CD4-positive, alpha-beta T cell (primary cell): ENCODE measurements around the gene TRERF1. TPM values are rescaled to one million over a fixed set of nuclear protein-coding genes. Genes with fewer than 3 reads are reported as not detected.

Experiments used
- ATAC-seq: fragments of 200-7000 bp; cut with Tn5 transposase; one replicate; pipeline ENCODE4 v1.10.0; 2022; ENCODE audit warnings: mild to moderate bottlenecking; ENCODE audit not compliant: poor library complexity
- CTCF ChIA-PET: fragments of 350-600 bp; sonication (Branson Sonifier 250); formaldehyde crosslinking; loops from one replicate; lab custom pipeline; 2021; ENCODE audit warnings: antibody characterized with exemption, inconsistent platforms; lab: Charles Lee
- POLR2A ChIA-PET: fragments of 350-600 bp; sonication (Branson Sonifier 250); formaldehyde crosslinking; loops from one replicate; lab custom pipeline; 2021; ENCODE audit warnings: antibody characterized with exemption, inconsistent platforms; lab: Charles Lee
- DNase-seq, 14 experiments: peaks; one replicate each; pipeline ENCODE4 v3.0.0-alpha.2; 2013 to 2020; ENCODE audit warnings: mixed read lengths in 2 of 14
- H3K27ac ChIP-seq, 2 donors: one replicate each; pipeline versions ENCODE4 v1.5.1 to v1.7.0; 2013; ENCODE audit warnings: low read length in 2 of 2, low read depth in 1 of 2, mild to moderate bottlenecking in 1 of 2
- H3K27me3 ChIP-seq, 2 experiments: 1 replicate in 1 of 2; 2 replicates in 1 of 2; pipeline versions ENCODE4 v1.6.1 to v1.7.0; 2013; ENCODE audit warnings: low read length in 2 of 2, control low read depth in 1 of 2, mild to moderate bottlenecking in 1 of 2, moderate library complexity in 1 of 2; ENCODE audit not compliant: insufficient read depth in 2 of 2, control insufficient read depth in 1 of 2
- H3K36me3 ChIP-seq: one replicate; pipeline ENCODE4 v1.6.1; 2013; ENCODE audit warnings: low read length, control low read depth; ENCODE audit not compliant: insufficient read depth
- H3K4me1 ChIP-seq: one replicate; pipeline ENCODE4 v1.6.1; 2013; ENCODE audit warnings: low read length, control low read depth; ENCODE audit not compliant: insufficient read depth
- H3K4me3 ChIP-seq: one replicate; pipeline ENCODE4 v1.5.1; 2013; ENCODE audit warnings: mild to moderate bottlenecking, low read length, moderate library complexity
- H3K9me3 ChIP-seq, 2 experiments: 1 replicate in 1 of 2; 2 replicates in 1 of 2; pipeline versions ENCODE4 v1.6.1 to v1.7.0; 2013; ENCODE audit warnings: low read length in 2 of 2, mild to moderate bottlenecking in 2 of 2, control low read depth in 1 of 2, moderate library complexity in 1 of 2; ENCODE audit not compliant: control insufficient read depth in 1 of 2, insufficient read depth in 1 of 2
- H3K27ac Mint-ChIP-seq: one replicate; pipeline ENCODE4 v1.8.0; 2020; ENCODE audit warnings: mixed read lengths
- H3K27me3 Mint-ChIP-seq: one replicate; pipeline ENCODE4 v1.8.0; 2021; ENCODE audit warnings: mixed read lengths
- H3K36me3 Mint-ChIP-seq: one replicate; pipeline ENCODE4 v1.8.0; 2021; ENCODE audit warnings: low read depth, mixed read lengths
- H3K4me1 Mint-ChIP-seq: one replicate; pipeline ENCODE4 v1.8.0; 2021; ENCODE audit warnings: low read depth, mixed read lengths
- H3K4me3 Mint-ChIP-seq: one replicate; pipeline ENCODE4 v1.8.0; 2020; ENCODE audit warnings: mild to moderate bottlenecking, mixed read lengths
- H3K9me3 Mint-ChIP-seq: one replicate; pipeline ENCODE4 v1.8.0; 2020; ENCODE audit warnings: mixed read lengths
- CTCF ChIP-seq: fragments of 200-600 bp; IDR thresholded peaks from one replicate; pipeline ENCODE4 v1.8.0; 2022; ENCODE audit warnings: antibody characterized with exemption, mild to moderate bottlenecking
- intact Hi-C, 2 experiments: fragments of 100-400 bp; cut with DNase I in 1 of 2; cut with micrococcal nuclease in 1 of 2; formaldehyde crosslinking; loops; one replicate each; pipeline versions ENCODE4 v1.15.1 to v1.9.0; 2023 to 2025; cut with DNase I, micrococcal nuclease
- total RNA-seq, 174 experiments: library from RNA in 2 of 174; stranded (reverse) in 2 of 174; gene quantifications; one replicate each; pipeline ENCODE4 v1.2.3 and lab custom pipeline; 2021 to 2026

The TRERF1 gene
- total RNA-seq, 2 experiments from 2014 or later, result 31.0 to 31.7 TPM

DNA sequence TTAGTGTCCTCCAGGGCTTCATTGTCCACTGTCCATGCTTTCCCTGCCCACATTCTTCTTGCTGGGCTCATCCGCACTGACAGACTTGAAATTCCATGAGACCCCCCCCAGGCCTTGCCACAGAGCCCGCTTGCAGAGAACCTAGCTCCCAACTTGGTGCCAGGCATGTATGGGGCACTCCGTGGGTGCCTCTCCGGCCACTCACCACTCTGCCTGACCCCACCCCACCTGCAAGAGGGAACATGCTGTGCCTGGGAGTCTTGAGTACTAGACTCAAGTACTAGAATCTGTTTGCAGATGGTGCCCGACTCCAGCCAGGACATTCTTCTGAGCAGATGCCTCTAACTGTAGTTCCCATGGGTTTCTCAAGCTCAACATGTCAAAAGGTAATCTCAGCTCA is 47.9 kb downstream of the TRERF1 start:
- ChIA-PET CTCF (interaction anchor here (0.8 to 1.9 kb wide), 5 partner anchors 11 to 23 kb away, joined by 3 to 4 read pairs (median 3); no protein-coding TSS in a partner anchor), POLR2A (interaction anchor here (1.1 to 5.4 kb wide), 4 partner anchors 11 to 49 kb away, joined by 3 to 55 read pairs (median 8); partner anchors contain the start of gene TRERF1)
- peak overlapping the region; percentile 40 for H3K4me3 Mint-ChIP-seq
- peaks cover 68% of the 10 kb centered on the region for H3K4me1 ChIP-seq
- H3K27me3 Mint-ChIP-seq, result no peaks in the 10 kb centered on the region
- no peak for ATAC-seq
- no peak for TF ChIP-seq CTCF
- H3K27me3 ChIP-seq, result no peaks in the 10 kb centered on the region
- no peaks in the 10 kb centered on the region for H3K9me3 Mint-ChIP-seq
- peaks cover 79% of the 10 kb centered on the region for H3K4me1 Mint-ChIP-seq
- no peak for DNase-seq
- peaks cover 5% of the 10 kb centered on the region for H3K36me3 Mint-ChIP-seq
- H3K27ac Mint-ChIP-seq, result peak overlapping the region; percentile 81
- H3K27ac ChIP-seq, result peak overlapping the region in 1 of 2 donors; percentile 41
- H3K36me3 ChIP-seq, result peaks cover 2% of the 10 kb centered on the region
- H3K4me3 ChIP-seq, result no peak overlapping the region
- no peaks in the 10 kb centered on the region for H3K9me3 ChIP-seq
- intact Hi-C loops, result no loop called here

GRCh38 chr6:42403421-42403820 is 48.3 kb downstream of the TRERF1 start:
- no peaks in the 10 kb centered on the region for H3K27me3 ChIP-seq
- H3K9me3 Mint-ChIP-seq, result no peaks in the 10 kb centered on the region
- peak overlapping the region in 1 of 2 donors; percentile 41 for H3K27ac ChIP-seq
- ATAC-seq (no peak), DNase-seq (no peak)
- intact Hi-C loops, result no loop called here
- no peak for TF ChIP-seq CTCF
- peak overlapping the region; percentile 40 for H3K4me3 Mint-ChIP-seq
- ChIA-PET POLR2A (interaction anchor here (1.1 to 5.4 kb wide), 5 partner anchors 8 to 49 kb away, joined by 3 to 55 read pairs (median 7); partner anchors contain the start of gene TRERF1), CTCF (interaction anchor here (0.8 to 1.9 kb wide), 5 partner anchors 11 to 24 kb away, joined by 3 to 4 read pairs (median 3); no protein-coding TSS in a partner anchor)
- H3K27me3 Mint-ChIP-seq, result no peaks in the 10 kb centered on the region
- peaks cover 2% of the 10 kb centered on the region for H3K36me3 ChIP-seq
- H3K4me3 ChIP-seq, result no peak overlapping the region
- H3K36me3 Mint-ChIP-seq, result peaks cover 9% of the 10 kb centered on the region
- no peaks in the 10 kb centered on the region for H3K9me3 ChIP-seq
- peaks cover 68% of the 10 kb centered on the region for H3K4me1 ChIP-seq
- peak overlapping the region; percentile 81 for H3K27ac Mint-ChIP-seq
- H3K4me1 Mint-ChIP-seq, result peaks cover 83% of the 10 kb centered on the region

DNA sequence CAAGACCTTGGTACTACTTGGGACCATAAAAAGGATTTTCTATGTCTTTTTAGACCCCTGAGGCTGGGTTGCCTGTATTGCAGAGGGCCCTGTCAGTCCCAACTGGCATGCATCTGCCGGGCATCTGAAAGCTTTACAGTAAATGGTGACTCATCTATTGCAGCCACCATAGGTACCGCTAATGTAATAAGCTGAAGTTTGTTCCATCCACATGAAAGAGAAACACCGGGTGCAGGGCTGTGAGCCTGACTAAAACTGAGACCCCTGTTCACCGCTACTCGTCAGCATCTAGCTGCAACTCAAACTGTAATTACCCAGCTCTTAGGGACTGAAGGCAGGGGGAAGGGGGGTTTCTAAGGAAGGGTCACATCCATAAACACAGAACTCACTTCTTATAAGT is 49.5 kb downstream of the TRERF1 start:
- H3K27me3 Mint-ChIP-seq, result no peaks in the 10 kb centered on the region
- intact Hi-C loops, result no loop called here
- no peak overlapping the region for H3K4me3 ChIP-seq

More for the DNA sequence above, 49.5 kb downstream of the TRERF1 start:
- Histone ChIP-seq H3K27me3 (no peaks in the 10 kb centered on the region), H3K36me3 (peaks cover 2% of the 10 kb centered on the region), H3K27ac (no peak overlapping the region), H3K4me1 (peaks cover 70% of the 10 kb centered on the region), H3K9me3 (no peaks in the 10 kb centered on the region)
- CTCF ChIA-PET, result interaction anchor here (0.6 to 1.5 kb wide), 5 partner anchors 11 to 24 kb away, joined by 3 read pairs; no protein-coding TSS in a partner anchor
- ATAC-seq, result peak; percentile 47
- DNase-seq, result peak in 6 of 14 experiments; percentile 8 to 52 (median 48)
- no peak overlapping the region for H3K4me3 Mint-ChIP-seq
- POLR2A ChIA-PET, result interaction anchor here (0.9 to 5.4 kb wide), 5 partner anchors 9 to 39 kb away, joined by 3 to 55 read pairs (median 3); no protein-coding TSS in a partner anchor
- TF ChIP-seq CTCF, result no peak
- H3K27ac Mint-ChIP-seq, result peak overlapping the region; percentile 81
- H3K36me3 Mint-ChIP-seq, result peaks cover 11% of the 10 kb centered on the region
- H3K9me3 Mint-ChIP-seq, result no peaks in the 10 kb centered on the region
- peaks cover 86% of the 10 kb centered on the region for H3K4me1 Mint-ChIP-seq
